ENCODE data around the gene KRT26.
"Not testable (repeated sequence)": the region's sequence is repeated elsewhere in the genome, so short reads cannot be mapped to it uniquely, and the experiment has no call there.

Gene KRT26

GRCh38 chr17:40793832-40794231 is 21.8 kb upstream of the KRT26 start:
- no peak for DNase-seq

GRCh38 chr17:40791787-40792436 is 19.9 kb upstream of the KRT26 start:
- no peak for DNase-seq

GRCh38 chr17:40791111-40791510 is 19.1 kb upstream of the KRT26 start:
- no peak for DNase-seq

- DNase-seq = no peak
These were observed 10.4 kb upstream of the KRT26 start, which contains the start of gene KRT27 for GRCh38 chr17:40782450-40782849. KRT27 (minus strand) TSS chr17:40782550; CDS start chr17:40782493, 57 bp downstream.

- DNase-seq = no peak
These were observed 7.3 kb upstream of the KRT26 start for GRCh38 chr17:40779181-40779909.

- no peak for DNase-seq
These were observed 6.5 kb upstream of the KRT26 start for GRCh38 chr17:40778461-40778860.

- DNase-seq = no peak
These were observed 6.0 kb upstream of the KRT26 start for GRCh38 chr17:40777971-40778370.

GRCh38 chr17:40777459-40777858 is 5.5 kb upstream of the KRT26 start:
- no peak for DNase-seq

- DNase-seq = no peak
These were observed 3.9 kb upstream of the KRT26 start for GRCh38 chr17:40775945-40776344.

- no peak for DNase-seq
These were observed 6.3 kb downstream of the KRT26 start for GRCh38 chr17:40765657-40766056.

- no peak for DNase-seq
These were observed 8.2 kb downstream of the KRT26 start for GRCh38 chr17:40763752-40764151.

GRCh38 chr17:40760105-40761016 is 11.6 kb downstream of the KRT26 start:
- DNase-seq = no peak

- DNase-seq = no peak
These were observed 16.8 kb downstream of the KRT26 start, which contains the start of gene KRT25 for GRCh38 chr17:40755231-40755630. KRT25 (minus strand) TSS chr17:40755331; CDS start chr17:40755271, 60 bp downstream.

GRCh38 chr17:40753804-40754203 is 18.2 kb downstream of the KRT26 start:
- no peak for DNase-seq

- no peak for DNase-seq
These were observed 20.9 kb downstream of the KRT26 start for GRCh38 chr17:40751065-40751464.

- DNase-seq = no peak
These were observed 21.6 kb downstream of the KRT26 start for GRCh38 chr17:40750391-40750790.

GRCh38 chr17:40748666-40749065 is 23.3 kb downstream of the KRT26 start:
- not testable (repeated sequence) for DNase-seq

GRCh38 chr17:40738553-40738952 is 33.4 kb downstream of the KRT26 start:
- DNase-seq = no peak

GRCh38 chr17:40735016-40735415 is 37.0 kb downstream of the KRT26 start:
- no peak for DNase-seq

GRCh38 chr17:40734018-40734417 is 38.0 kb downstream of the KRT26 start:
- no peak for DNase-seq

GRCh38 chr17:40730970-40731369 is 41.0 kb downstream of the KRT26 start:
- no peak for DNase-seq

GRCh38 chr17:40727447-40728231 is 44.4 kb downstream of the KRT26 start:
- no peak for DNase-seq
